SK-N-MC (cell line): Measurements from ENCODE around the gene SLC22A17.

ENCODE experiments used
- DNase-seq: peaks from one replicate; pipeline ENCODE4 v3.0.0-alpha.2; 2011; ENCODE audit warnings: low read depth, low spot score
- H3K27ac ChIP-seq: fragments of 200-600 bp; sonication (generic); 2 replicates; pipeline ENCODE4 v1.5.1; 2016; ENCODE audit warnings: mixed run types
- H3K36me3 ChIP-seq: fragments of 200-600 bp; sonication (generic); 2 replicates; pipeline ENCODE4 v1.6.1; 2017; ENCODE audit warnings: antibody characterized with exemption, low read length, mixed read lengths; ENCODE audit not compliant: insufficient read depth
- H3K4me3 ChIP-seq: fragments of 200-600 bp; sonication (generic); 2 replicates; pipeline ENCODE4 v1.5.1; 2016
- H3K9ac ChIP-seq: fragments of 200-600 bp; sonication (generic); 2 replicates; pipeline ENCODE4 v1.8.0; 2017; ENCODE audit warnings: mixed run types, mixed read lengths; ENCODE audit not compliant: insufficient read length
- H3K9me3 ChIP-seq: fragments of 200-600 bp; sonication (generic); 2 replicates; pipeline ENCODE4 v1.6.1; 2017; ENCODE audit warnings: low read depth, mild to moderate bottlenecking, antibody characterized with exemption, low read length, moderate library complexity, mixed read lengths
- EZH2 ChIP-seq: fragments of 200-600 bp; sonication (generic); IDR thresholded peaks from one replicate; pipeline ENCODE4 v1.6.1; 2017; ENCODE audit warnings: antibody characterized with exemption
- FOXP2 ChIP-seq: optimal IDR thresholded peaks from 2 replicates; pipeline ENCODE3; 2011; ENCODE audit warnings: mild to moderate bottlenecking, moderate library complexity; ENCODE audit not compliant: insufficient read depth; ENCODE audit errors: extremely low read length, control extremely low read depth
- POLR2AphosphoS5 ChIP-seq: IDR thresholded peaks from 2 replicates; pipeline ENCODE4 v1.6.1; 2012; ENCODE audit warnings: mild to moderate bottlenecking, low read depth, low read length, borderline replicate concordance

SLC22A17 gene

GRCh38 chr14:23360496-23360895 is 7.8 kb upstream of the SLC22A17 start:
- peaks cover 49% of the 10 kb centered on the region for H3K36me3 ChIP-seq
- no peak overlapping the region for H3K4me3 ChIP-seq
- no peaks in the 10 kb centered on the region for H3K9me3 ChIP-seq
- DNase-seq: no peak
- H3K27ac ChIP-seq: no peak overlapping the region
- TF ChIP-seq FOXP2 (no peak), POLR2AphosphoS5 (no peak), EZH2 (no peak)
- H3K9ac ChIP-seq: no peak overlapping the region

GRCh38 chr14:23359722-23360447 is 7.2 kb upstream of the SLC22A17 start:
- H3K4me3 ChIP-seq: no peak overlapping the region
- H3K27ac ChIP-seq: no peak overlapping the region
- no peak for DNase-seq
- no peak overlapping the region for H3K9ac ChIP-seq
- peaks cover 49% of the 10 kb centered on the region for H3K36me3 ChIP-seq
- TF ChIP-seq FOXP2: no peak
- TF ChIP-seq EZH2: no peak
- TF ChIP-seq POLR2AphosphoS5: no peak
- H3K9me3 ChIP-seq: no peaks in the 10 kb centered on the region

GRCh38 chr14:23359167-23359626 is 6.5 kb upstream of the SLC22A17 start:
- H3K9ac ChIP-seq: no peak overlapping the region
- H3K9me3 ChIP-seq: no peaks in the 10 kb centered on the region
- TF ChIP-seq FOXP2 (no peak), POLR2AphosphoS5 (0 out of 2 replicates have a peak, but pooled peaks have one; percentile 9), EZH2 (no peak)
- H3K4me3 ChIP-seq: no peak overlapping the region
- no peak overlapping the region for H3K27ac ChIP-seq
- DNase-seq: no peak
- H3K36me3 ChIP-seq: peaks cover 49% of the 10 kb centered on the region

GRCh38 chr14:23358553-23359166 is 6.0 kb upstream of the SLC22A17 start:
- DNase-seq: no peak
- Histone ChIP-seq H3K36me3 (peaks cover 44% of the 10 kb centered on the region), H3K4me3 (no peak overlapping the region), H3K9ac (no peak overlapping the region), H3K27ac (no peak overlapping the region), H3K9me3 (no peaks in the 10 kb centered on the region)
- TF ChIP-seq FOXP2: no peak
- no peak for TF ChIP-seq EZH2
- no peak; the same call in 1 of the 2 replicates for TF ChIP-seq POLR2AphosphoS5

- TF ChIP-seq FOXP2 (no peak), EZH2 (no peak)
- Histone ChIP-seq H3K4me3 (no peak overlapping the region), H3K9ac (no peak overlapping the region), H3K27ac (no peak overlapping the region), H3K9me3 (no peaks in the 10 kb centered on the region), H3K36me3 (peaks cover 38% of the 10 kb centered on the region)
- no peak for DNase-seq
Observed at GRCh38 chr14:23358042-23358441, 5.4 kb upstream of the SLC22A17 start.

- H3K9me3 ChIP-seq: no peaks in the 10 kb centered on the region
- DNase-seq: no peak
- H3K36me3 ChIP-seq: peaks cover 37% of the 10 kb centered on the region
- no peak overlapping the region for H3K27ac ChIP-seq
- H3K4me3 ChIP-seq: no peak overlapping the region
- TF ChIP-seq POLR2AphosphoS5 (no peak), FOXP2 (no peak), EZH2 (no peak)
- H3K9ac ChIP-seq: no peak overlapping the region
Observed at GRCh38 chr14:23357261-23357660, 4.6 kb upstream of the SLC22A17 start.

- Histone ChIP-seq H3K9me3 (no peaks in the 10 kb centered on the region), H3K4me3 (no peak overlapping the region), H3K36me3 (peaks cover 34% of the 10 kb centered on the region), H3K27ac (no peak overlapping the region), H3K9ac (no peak overlapping the region)
- TF ChIP-seq FOXP2 (no peak), POLR2AphosphoS5 (no peak), EZH2 (no peak)
- no peak for DNase-seq
Observed at GRCh38 chr14:23356662-23357061, 4.0 kb upstream of the SLC22A17 start.

GRCh38 chr14:23355871-23356435 is 3.3 kb upstream of the SLC22A17 start:
- Histone ChIP-seq H3K27ac (no peak overlapping the region), H3K36me3 (peaks cover 27% of the 10 kb centered on the region), H3K9me3 (no peaks in the 10 kb centered on the region), H3K9ac (no peak overlapping the region), H3K4me3 (no peak overlapping the region)
- DNase-seq: no peak
- TF ChIP-seq EZH2: no peak
- TF ChIP-seq POLR2AphosphoS5: peak; percentile 35; the same call in 1 of the 2 replicates

GRCh38 chr14:23354990-23355389 is 2.3 kb upstream of the SLC22A17 start:
- peaks cover 18% of the 10 kb centered on the region for H3K36me3 ChIP-seq
- H3K27ac ChIP-seq: no peak overlapping the region
- H3K9me3 ChIP-seq: no peaks in the 10 kb centered on the region
- no peak for DNase-seq
- no peak overlapping the region for H3K4me3 ChIP-seq
- no peak overlapping the region for H3K9ac ChIP-seq
- TF ChIP-seq EZH2 (no peak), POLR2AphosphoS5 (peak; percentile 27; the same call in 1 of the 2 replicates)
